Upper lobe of left lung (tissue), 6 donors: ENCODE results near the gene GTPBP10. TPM values are rescaled to one million over a fixed set of nuclear protein-coding genes. Genes with fewer than 3 reads are reported as not detected.

Experiments
- ATAC-seq, 2 donors: fragments of 200-7000 bp; cut with Tn5 transposase; one replicate each; pipeline ENCODE4 v1.9.1; 2022; ENCODE audit warnings: mild to moderate bottlenecking in 2 of 2, moderate library complexity in 2 of 2; ENCODE audit not compliant: low FRiP score in 2 of 2
- DNase-seq, 2 donors: peaks; one replicate each; pipeline ENCODE4 v3.0.0-alpha.2; 2019 to 2020
- H3K27ac ChIP-seq, 4 donors: fragments of 200-600 bp; sonication (generic); one replicate each; pipeline ENCODE4 v1.5.1; 2016 to 2019
- H3K27me3 ChIP-seq, 4 donors: fragments of 200-600 bp; sonication (generic); one replicate each; pipeline ENCODE4 v1.5.1; 2017 to 2019
- H3K36me3 ChIP-seq, 4 donors: fragments of 200-600 bp; sonication (generic); one replicate each; pipeline ENCODE4 v1.5.1; 2016 to 2019
- H3K4me1 ChIP-seq, 4 donors: fragments of 200-600 bp; sonication (generic); one replicate each; pipeline ENCODE4 v1.5.1; 2018 to 2019
- H3K4me3 ChIP-seq, 4 donors: fragments of 200-600 bp; sonication (generic); one replicate each; pipeline ENCODE4 v1.5.1; 2017 to 2019; ENCODE audit warnings: mild to moderate bottlenecking in 2 of 4, moderate library complexity in 1 of 4
- H3K9me3 ChIP-seq, 4 donors: fragments of 200-600 bp; sonication (generic); one replicate each; pipeline ENCODE4 v1.5.1; 2018 to 2019
- EP300 ChIP-seq, 4 donors: sonication (generic); formaldehyde crosslinking; IDR thresholded peaks; one replicate each; pipeline ENCODE4 v1.5.1; 2017; ENCODE audit warnings: antibody characterized with exemption in 4 of 4, control low read depth in 2 of 4
- POLR2A ChIP-seq, 4 donors: fragments of 450-650 bp; IDR thresholded peaks; one replicate each; pipeline ENCODE4 v1.5.1; 2016 to 2017; ENCODE audit warnings: antibody characterized with exemption in 4 of 4, mild to moderate bottlenecking in 2 of 4
- POLR2AphosphoS5 ChIP-seq, 2 donors: sonication (generic); formaldehyde crosslinking; IDR thresholded peaks; one replicate each; pipeline ENCODE4 v1.5.1; 2017; ENCODE audit warnings: antibody characterized with exemption in 2 of 2
- WGBS, 2 donors: methylation state at CpG; one replicate each; pipeline ENCODE4 v1.1.5; 2017 to 2018; 5-methylcytosine and 5-hydroxymethylcytosine counted together
- total RNA-seq, 6 donors: library from RNA; depleted of rRNA in 4 of 6; stranded (reverse); fragments of >200 nt in 4 of 6; gene quantifications; one replicate each; pipeline versions ENCODE4 v1.1.0 to v1.2.1, GENCODE V29; 2016 to 2021
- TF ChIP-seq, protein P1 (sequence below), 6 experiments: fragments of 450-650 bp in 4 of 6; fragments of 200-600 bp in 2 of 6; sonication (generic) in 2 of 6; IDR thresholded peaks; one replicate each; pipeline ENCODE4 v1.5.1; 2016 to 2019; ENCODE audit warnings: antibody characterized with exemption in 6 of 6
- donor health status: DM: no; HTN: no; CAD: no; lungs with moderate emphysema.
- donor health status: DM: no; HTN: yes; CAD: no; lungs with severe emphysema.

GTPBP10 gene
- total RNA-seq, 6 donors from 2014 or later, result 11.2 to 25.1 (median 19.1) TPM

DNA sequence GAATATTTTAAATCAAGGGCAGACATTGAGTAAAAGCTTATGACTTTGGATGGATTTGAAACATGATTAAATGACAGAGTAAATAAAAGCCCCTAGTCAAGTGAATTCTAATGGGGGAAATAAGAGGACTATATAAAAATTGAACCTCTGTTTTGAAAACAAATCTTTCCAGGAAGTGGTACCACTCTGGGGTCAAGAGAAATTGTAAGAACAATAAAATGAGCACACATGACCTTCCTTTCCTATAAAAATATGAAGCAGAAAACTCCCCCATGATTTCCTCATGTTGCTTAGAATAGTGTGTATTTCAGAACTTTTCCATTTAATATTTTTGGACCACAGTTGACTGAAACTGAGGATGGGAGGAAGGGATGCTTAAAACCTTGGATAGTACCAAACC lies 44.4 kb downstream of the GTPBP10 start:
- Histone ChIP-seq H3K27ac (no peak overlapping the region), H3K27me3 (no peaks in the 10 kb centered on the region), H3K4me3 (no peak overlapping the region), H3K9me3 (no peaks in the 10 kb centered on the region), H3K4me1 (no peaks in the 10 kb centered on the region), H3K36me3 (peaks cover 0 to 9% (median 4%) of the 10 kb centered on the region in 4 donors)
- DNase-seq (no peak), ATAC-seq (no peak)
- TF ChIP-seq, protein P1, sequence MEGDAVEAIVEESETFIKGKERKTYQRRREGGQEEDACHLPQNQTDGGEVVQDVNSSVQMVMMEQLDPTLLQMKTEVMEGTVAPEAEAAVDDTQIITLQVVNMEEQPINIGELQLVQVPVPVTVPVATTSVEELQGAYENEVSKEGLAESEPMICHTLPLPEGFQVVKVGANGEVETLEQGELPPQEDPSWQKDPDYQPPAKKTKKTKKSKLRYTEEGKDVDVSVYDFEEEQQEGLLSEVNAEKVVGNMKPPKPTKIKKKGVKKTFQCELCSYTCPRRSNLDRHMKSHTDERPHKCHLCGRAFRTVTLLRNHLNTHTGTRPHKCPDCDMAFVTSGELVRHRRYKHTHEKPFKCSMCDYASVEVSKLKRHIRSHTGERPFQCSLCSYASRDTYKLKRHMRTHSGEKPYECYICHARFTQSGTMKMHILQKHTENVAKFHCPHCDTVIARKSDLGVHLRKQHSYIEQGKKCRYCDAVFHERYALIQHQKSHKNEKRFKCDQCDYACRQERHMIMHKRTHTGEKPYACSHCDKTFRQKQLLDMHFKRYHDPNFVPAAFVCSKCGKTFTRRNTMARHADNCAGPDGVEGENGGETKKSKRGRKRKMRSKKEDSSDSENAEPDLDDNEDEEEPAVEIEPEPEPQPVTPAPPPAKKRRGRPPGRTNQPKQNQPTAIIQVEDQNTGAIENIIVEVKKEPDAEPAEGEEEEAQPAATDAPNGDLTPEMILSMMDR (IDR thresholded peaks at IDR 0.05), result no peak
- TF ChIP-seq POLR2A (IDR thresholded peaks at IDR 0.05), result no peak
- TF ChIP-seq POLR2AphosphoS5 (IDR thresholded peaks at IDR 0.05), result no peak
- TF ChIP-seq EP300 (IDR thresholded peaks at IDR 0.05), result no peak

- ATAC-seq (no peak), DNase-seq (no peak)
- no peak overlapping the region for H3K4me3 ChIP-seq
- TF ChIP-seq EP300 (IDR thresholded peaks at IDR 0.05) (no peak), POLR2A (IDR thresholded peaks at IDR 0.05) (no peak), POLR2AphosphoS5 (IDR thresholded peaks at IDR 0.05) (no peak)
- TF ChIP-seq, protein P1 (IDR thresholded peaks at IDR 0.05), result no peak
- no peaks in the 10 kb centered on the region for H3K27me3 ChIP-seq
- peaks cover 0 to 4% (median 1%) of the 10 kb centered on the region in 4 donors for H3K36me3 ChIP-seq
- H3K9me3 ChIP-seq, result no peaks in the 10 kb centered on the region
- no peaks in the 10 kb centered on the region for H3K4me1 ChIP-seq
- H3K27ac ChIP-seq, result no peak overlapping the region
- 89 to 90% methylated on average over 5 of the region's 5 CpGs for WGBS, 2 donors
Measured at GRCh38 chr7:90391488-90391887, 45.0 kb downstream of the GTPBP10 start.

DNA sequence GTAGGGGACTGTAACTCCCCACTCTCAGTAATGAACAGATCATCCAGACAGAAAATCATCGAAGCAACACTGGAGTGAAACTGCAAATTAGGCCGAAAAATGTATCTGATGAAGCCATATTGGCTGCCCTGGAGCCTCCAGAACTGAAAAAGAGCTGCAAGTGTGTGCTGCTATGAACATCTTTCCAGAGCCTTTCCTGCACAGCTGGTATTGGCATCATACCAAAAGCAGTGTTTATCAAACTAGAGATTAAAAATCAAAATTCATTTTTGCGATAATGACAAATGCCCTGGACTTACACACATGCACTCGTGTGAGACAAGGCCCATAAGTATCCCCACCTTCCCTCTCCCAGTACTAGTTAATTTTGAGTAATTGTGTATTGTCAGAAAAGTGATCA lies 49.9 kb downstream of the GTPBP10 start:
- ATAC-seq, result no peak
- TF ChIP-seq POLR2A (IDR thresholded peaks at IDR 0.05) (no peak), POLR2AphosphoS5 (IDR thresholded peaks at IDR 0.05) (no peak), EP300 (IDR thresholded peaks at IDR 0.05) (no peak)
- TF ChIP-seq, protein P1 (IDR thresholded peaks at IDR 0.05), result no peak

DNA sequence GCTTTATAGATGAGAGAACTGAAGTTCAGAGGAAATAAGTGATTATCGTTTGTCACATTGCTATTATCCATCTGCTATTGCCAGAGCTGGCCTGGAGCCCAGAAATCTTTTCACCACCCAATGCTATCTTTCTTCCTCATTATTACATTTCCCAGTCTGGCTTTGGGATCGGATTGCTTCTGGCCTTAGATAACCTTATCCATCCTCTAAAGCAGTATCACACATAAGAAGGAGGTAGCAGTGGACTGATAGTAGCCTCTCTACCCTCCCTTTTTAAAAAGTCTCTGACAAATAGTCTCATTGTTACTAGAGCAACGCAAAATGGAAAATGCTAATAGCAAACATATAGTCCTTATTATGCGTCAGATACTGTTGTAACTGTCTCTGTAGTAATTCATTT lies 55.5 kb downstream of the GTPBP10 start:
- ATAC-seq, result no peak
- Histone ChIP-seq H3K4me1 (peaks cover 13 to 17% (median 14%) of the 10 kb centered on the region in 4 donors), H3K36me3 (peaks cover 0 to 15% (median 0%) of the 10 kb centered on the region in 4 donors), H3K9me3 (peaks cover 0 to 4% (median 0%) of the 10 kb centered on the region in 4 donors), H3K27ac (no peak overlapping the region), H3K4me3 (no peak overlapping the region), H3K27me3 (no peaks in the 10 kb centered on the region)
- DNase-seq, result no peak
- TF ChIP-seq POLR2A (IDR thresholded peaks at IDR 0.05), result no peak
- TF ChIP-seq EP300 (IDR thresholded peaks at IDR 0.05), result no peak
- TF ChIP-seq POLR2AphosphoS5 (IDR thresholded peaks at IDR 0.05), result no peak
- TF ChIP-seq, protein P1 (IDR thresholded peaks at IDR 0.05), result no peak
- 26 to 50% methylated on average over 4 of the region's 4 CpGs for WGBS, 2 donors

More for the DNA sequence above, 49.9 kb downstream of the GTPBP10 start:
- no peaks in the 10 kb centered on the region for H3K4me1 ChIP-seq
- DNase-seq, result no peak
- H3K27ac ChIP-seq, result no peak overlapping the region
- WGBS, 2 donors, result 88 to 91% methylated on average over 4 of the region's 4 CpGs
- no peak overlapping the region for H3K4me3 ChIP-seq
- no peaks in the 10 kb centered on the region for H3K36me3 ChIP-seq
- no peaks in the 10 kb centered on the region for H3K27me3 ChIP-seq
- peaks cover 0 to 4% (median 0%) of the 10 kb centered on the region in 4 donors for H3K9me3 ChIP-seq

DNA sequence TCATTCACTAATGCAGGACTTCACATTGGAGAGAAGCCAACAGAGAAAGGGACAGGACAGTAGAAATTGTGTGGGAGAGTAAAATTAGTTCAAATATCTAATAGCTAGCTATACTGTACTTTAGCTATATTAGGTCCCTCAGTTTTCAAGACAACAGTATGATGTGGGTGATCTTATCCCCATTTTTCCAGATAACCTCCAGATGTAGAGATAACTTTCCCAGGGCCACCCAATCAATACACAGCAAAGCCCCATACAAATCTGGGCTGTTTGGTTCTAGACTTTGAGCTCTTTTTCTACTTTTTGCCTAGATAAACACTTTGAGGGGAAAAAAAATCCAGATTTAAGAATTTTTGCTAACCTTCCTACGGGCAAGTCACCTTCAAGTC lies 56.3 kb downstream of the GTPBP10 start:
- Histone ChIP-seq H3K4me3 (peak overlapping the region; percentile 53 to 87 (median 69)), H3K27me3 (no peaks in the 10 kb centered on the region), H3K36me3 (peaks cover 0 to 15% (median 0%) of the 10 kb centered on the region in 4 donors), H3K9me3 (peaks cover 0 to 4% (median 0%) of the 10 kb centered on the region in 4 donors), H3K27ac (peak overlapping the region in 3 of 4 donors; percentile 87 to 89 (median 87)), H3K4me1 (peaks cover 13 to 17% (median 14%) of the 10 kb centered on the region in 4 donors)
- DNase-seq, result no peak
- 32 to 38% methylated on average over 1 of the region's 1 CpG for WGBS, 2 donors
- no peak for ATAC-seq
- TF ChIP-seq EP300 (IDR thresholded peaks at IDR 0.05) (no peak), POLR2A (IDR thresholded peaks at IDR 0.05) (no peak), POLR2AphosphoS5 (IDR thresholded peaks at IDR 0.05) (no peak)
- TF ChIP-seq, protein P1 (IDR thresholded peaks at IDR 0.05), result no peak
